Fibroblast of villous mesenchyme (primary cell): Measurements from ENCODE around the gene SDC4. TPM values are rescaled to one million over a fixed set of nuclear protein-coding genes. Genes with fewer than 3 reads are reported as not detected.

Experiments
- DNase-seq: peaks from one replicate; pipeline ENCODE4 v3.0.0-alpha.2; 2010; ENCODE audit warnings: low read depth
- H3K4me3 ChIP-seq: 2 replicates; pipeline ENCODE4 v1.5.1; 2011; ENCODE audit warnings: low read depth, mild to moderate bottlenecking, low read length
- total RNA-seq: library from RNA; depleted of rRNA; stranded (reverse); fragments of >200 nt; gene quantifications from 2 replicates; pipeline ENCODE4 v1.2.3, GENCODE V29; 2012
- TF ChIP-seq, protein P1 (sequence below): IDR thresholded peaks from 2 replicates; pipeline ENCODE4 v1.5.1; 2012; ENCODE audit warnings: low read depth, mild to moderate bottlenecking, low read length; ENCODE audit not compliant: insufficient read depth

The SDC4 gene
- total RNA-seq, 1 donor = 178 TPM

DNA sequence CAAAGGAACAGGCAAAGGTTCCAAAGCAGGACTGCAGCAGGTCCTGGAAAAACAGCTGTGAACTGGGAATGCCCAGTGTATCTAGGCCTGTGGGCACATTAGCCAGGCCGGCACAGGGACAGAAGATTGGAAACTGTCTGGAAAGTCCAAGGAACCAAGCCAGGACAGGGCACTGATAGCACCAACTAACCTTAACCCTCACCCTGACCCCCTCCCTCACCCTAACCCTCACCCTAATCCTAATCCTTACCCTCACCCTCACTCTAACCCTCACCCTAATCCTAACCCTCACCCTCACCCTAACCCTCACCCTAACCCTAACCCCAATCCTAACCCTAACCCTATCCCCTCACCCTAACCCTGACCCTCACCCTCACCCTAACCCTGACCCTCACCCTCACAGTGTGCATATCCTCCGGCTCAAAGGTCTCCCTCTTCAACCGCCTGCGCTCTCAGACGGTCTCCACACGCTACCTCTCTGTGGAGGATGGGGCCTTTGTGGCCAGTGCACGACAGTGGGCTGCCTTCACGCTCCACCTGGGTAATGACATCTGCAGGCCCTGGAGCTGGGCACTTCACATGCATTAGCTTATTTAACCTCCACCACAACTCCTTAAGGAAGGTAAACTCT lies 35.0 kb downstream of the SDC4 start:
- no peak overlapping the region for H3K4me3 ChIP-seq
- TF ChIP-seq, protein P1, sequence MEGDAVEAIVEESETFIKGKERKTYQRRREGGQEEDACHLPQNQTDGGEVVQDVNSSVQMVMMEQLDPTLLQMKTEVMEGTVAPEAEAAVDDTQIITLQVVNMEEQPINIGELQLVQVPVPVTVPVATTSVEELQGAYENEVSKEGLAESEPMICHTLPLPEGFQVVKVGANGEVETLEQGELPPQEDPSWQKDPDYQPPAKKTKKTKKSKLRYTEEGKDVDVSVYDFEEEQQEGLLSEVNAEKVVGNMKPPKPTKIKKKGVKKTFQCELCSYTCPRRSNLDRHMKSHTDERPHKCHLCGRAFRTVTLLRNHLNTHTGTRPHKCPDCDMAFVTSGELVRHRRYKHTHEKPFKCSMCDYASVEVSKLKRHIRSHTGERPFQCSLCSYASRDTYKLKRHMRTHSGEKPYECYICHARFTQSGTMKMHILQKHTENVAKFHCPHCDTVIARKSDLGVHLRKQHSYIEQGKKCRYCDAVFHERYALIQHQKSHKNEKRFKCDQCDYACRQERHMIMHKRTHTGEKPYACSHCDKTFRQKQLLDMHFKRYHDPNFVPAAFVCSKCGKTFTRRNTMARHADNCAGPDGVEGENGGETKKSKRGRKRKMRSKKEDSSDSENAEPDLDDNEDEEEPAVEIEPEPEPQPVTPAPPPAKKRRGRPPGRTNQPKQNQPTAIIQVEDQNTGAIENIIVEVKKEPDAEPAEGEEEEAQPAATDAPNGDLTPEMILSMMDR = no peak
- no peak for DNase-seq

- TF ChIP-seq, protein P1 = no peak
- H3K4me3 ChIP-seq = no peak overlapping the region
- no peak for DNase-seq
Observed at GRCh38 chr20:45312241-45312640, 36.0 kb downstream of the SDC4 start.

GRCh38 chr20:45311589-45312211 lies 36.5 kb downstream of the SDC4 start:
- TF ChIP-seq, protein P1 = peak; percentile 78
- no peak overlapping the region for H3K4me3 ChIP-seq
- DNase-seq = peak; percentile 43

- H3K4me3 ChIP-seq = no peak overlapping the region
- TF ChIP-seq, protein P1 = no peak
- no peak for DNase-seq
Observed at GRCh38 chr20:45309075-45309474, 39.1 kb downstream of the SDC4 start.

- TF ChIP-seq, protein P1 = no peak
- no peak within 1 kb of the TSS for H3K4me3 ChIP-seq
- DNase-seq = no peak
Observed at GRCh38 chr20:45308117-45308778, 40.0 kb downstream of the SDC4 start, which contains the start of gene MATN4. MATN4 (minus strand) TSS chr20:45308299; CDS start chr20:45305582, 2,717 bp downstream.

- no peak for DNase-seq
- H3K4me3 ChIP-seq = no peak overlapping the region
Observed at GRCh38 chr20:45307076-45307640, 41.1 kb downstream of the SDC4 start.

More at GRCh38 chr20:45307076-45307640, 41.1 kb downstream of the SDC4 start:
- TF ChIP-seq, protein P1 = no peak
